H9 (cell line): ENCODE measurements around the gene PIEZO2. TPM values are rescaled to one million over a fixed set of nuclear protein-coding genes. Genes with fewer than 3 reads are reported as not detected.

ENCODE experiments used
- DNase-seq: peaks from one replicate; pipeline ENCODE4 v3.0.0-alpha.2; 2017
- H2AFZ ChIP-seq: one replicate; pipeline ENCODE4 v1.6.1; 2013; ENCODE audit warnings: mild to moderate bottlenecking, low read length, control low read depth, moderate library complexity
- H2AK5ac ChIP-seq: 2 replicates; pipeline ENCODE4 v1.6.1; 2013; ENCODE audit warnings: low read length, control low read depth, mixed read lengths; ENCODE audit not compliant: insufficient read length
- H2BK120ac ChIP-seq: one replicate; pipeline ENCODE4 v1.6.1; 2013; ENCODE audit warnings: low read depth, mild to moderate bottlenecking, low read length, control low read depth, inconsistent platforms; ENCODE audit not compliant: poor library complexity, severe bottlenecking
- H2BK12ac ChIP-seq: 2 replicates; pipeline ENCODE4 v1.6.1; 2013; ENCODE audit warnings: low read length, control low read depth, mixed read lengths, low read depth; ENCODE audit not compliant: insufficient read length
- H2BK15ac ChIP-seq: 2 replicates; pipeline ENCODE4 v1.6.1; 2013; ENCODE audit warnings: low read depth, low read length, control low read depth
- H2BK20ac ChIP-seq: one replicate; pipeline ENCODE4 v1.6.1; 2013; ENCODE audit warnings: low read depth, mild to moderate bottlenecking, low read length, control low read depth, inconsistent platforms; ENCODE audit not compliant: poor library complexity, severe bottlenecking
- H2BK5ac ChIP-seq: 2 replicates; pipeline ENCODE4 v1.6.1; 2013; ENCODE audit warnings: low read length, control low read depth, mixed read lengths; ENCODE audit not compliant: insufficient read length
- H3K14ac ChIP-seq: 2 replicates; pipeline ENCODE4 v1.6.1; 2013; ENCODE audit warnings: low read length, control low read depth; ENCODE audit not compliant: insufficient read depth
- H3K18ac ChIP-seq: 2 replicates; pipeline ENCODE4 v1.6.1; 2013; ENCODE audit warnings: low read depth, mild to moderate bottlenecking, mixed read lengths, low read length, control low read depth; ENCODE audit not compliant: insufficient read length
- H3K23ac ChIP-seq: 2 replicates; pipeline ENCODE4 v1.6.1; 2013; ENCODE audit warnings: low read length, control low read depth, mixed read lengths, low read depth; ENCODE audit not compliant: insufficient read length
- H3K23me2 ChIP-seq: 2 replicates; pipeline ENCODE4 v1.6.1; 2013; ENCODE audit warnings: low read depth, mild to moderate bottlenecking, mixed read lengths, low read length, control low read depth; ENCODE audit not compliant: insufficient read length, poor library complexity, severe bottlenecking
- H3K27ac ChIP-seq: 2 replicates; pipeline ENCODE4 v1.5.1; 2013; ENCODE audit warnings: low read length, control low read depth, mixed read lengths, low read depth; ENCODE audit not compliant: insufficient read length
- H3K27me3 ChIP-seq: 2 replicates; pipeline ENCODE4 v1.6.1; 2013; ENCODE audit warnings: low read length, control low read depth, inconsistent platforms; ENCODE audit not compliant: insufficient read depth
- H3K4ac ChIP-seq: 2 replicates; pipeline ENCODE4 v1.6.1; 2013; ENCODE audit warnings: low read depth, mild to moderate bottlenecking, control low read depth, inconsistent platforms, low read length, moderate library complexity
- H3K4me1 ChIP-seq: 2 replicates; pipeline ENCODE4 v1.6.1; 2013; ENCODE audit warnings: low read length, control low read depth, inconsistent platforms; ENCODE audit not compliant: insufficient read depth
- H3K4me2 ChIP-seq: 2 replicates; pipeline ENCODE4 v1.6.1; 2013; ENCODE audit warnings: low read length, control low read depth, mixed read lengths; ENCODE audit not compliant: insufficient read length, insufficient read depth
- H3K56ac ChIP-seq: 2 replicates; pipeline ENCODE4 v1.6.1; 2013; ENCODE audit warnings: low read depth, mild to moderate bottlenecking, mixed read lengths, low read length, control low read depth; ENCODE audit not compliant: insufficient read length
- H3K79me1 ChIP-seq: 2 replicates; pipeline ENCODE4 v1.6.1; 2013; ENCODE audit warnings: low read depth, mild to moderate bottlenecking, moderate library complexity, low read length, control low read depth, inconsistent platforms; ENCODE audit not compliant: insufficient read depth, poor library complexity, severe bottlenecking
- H3K79me2 ChIP-seq: 2 replicates; pipeline ENCODE4 v1.6.1; 2013; ENCODE audit warnings: low read length, control low read depth, inconsistent platforms; ENCODE audit not compliant: insufficient read depth
- H3K9ac ChIP-seq: 2 replicates; pipeline ENCODE4 v1.6.1; 2013; ENCODE audit warnings: low read length, control low read depth, mixed read lengths; ENCODE audit not compliant: insufficient read length; ENCODE audit errors: extremely low read depth
- H3K9me3 ChIP-seq: one replicate; pipeline ENCODE4 v1.6.1; 2013; ENCODE audit warnings: low read depth, low read length, inconsistent platforms; ENCODE audit not compliant: control insufficient read depth
- H3T11ph ChIP-seq: one replicate; pipeline ENCODE4 v1.6.1; 2013; ENCODE audit warnings: mild to moderate bottlenecking, low read length, control low read depth, inconsistent platforms
- H4K20me1 ChIP-seq: one replicate; pipeline ENCODE4 v1.6.1; 2013; ENCODE audit not compliant: control insufficient read depth, insufficient read length, insufficient read depth
- H4K5ac ChIP-seq: 2 replicates; pipeline ENCODE4 v1.6.1; 2013; ENCODE audit warnings: low read depth, mild to moderate bottlenecking, mixed read lengths, low read length, control low read depth; ENCODE audit not compliant: insufficient read length
- H4K8ac ChIP-seq: replicated peaks from 2 replicates; pipeline ENCODE4 v1.6.1; 2013; ENCODE audit warnings: low read length, control low read depth, mixed read lengths, low read depth; ENCODE audit not compliant: insufficient read length
- H4K91ac ChIP-seq: 2 replicates; pipeline ENCODE4 v1.6.1; 2013; ENCODE audit warnings: low read depth, mild to moderate bottlenecking, moderate library complexity, mixed read lengths, low read length, control low read depth; ENCODE audit not compliant: insufficient read length
- H3K27ac Mint-ChIP-seq, 3 experiments: 2 replicates in 2 of 3; 3 replicates in 1 of 3; pipeline ENCODE4 v1.8.0; 2020 to 2021; ENCODE audit warnings: mixed read lengths in 3 of 3, mild to moderate bottlenecking in 1 of 3, moderate library complexity in 1 of 3
- H3K27me3 Mint-ChIP-seq: 2 replicates; pipeline ENCODE4 v1.8.0; 2021; ENCODE audit warnings: low read depth, mild to moderate bottlenecking, moderate library complexity, mixed read lengths
- H3K36me3 Mint-ChIP-seq, 3 experiments: 2 replicates in 2 of 3; 3 replicates in 1 of 3; pipeline ENCODE4 v1.8.0; 2020 to 2021; ENCODE audit warnings: low read depth in 3 of 3, mixed read lengths in 3 of 3; ENCODE audit not compliant: insufficient read depth in 1 of 3
- H3K4me1 Mint-ChIP-seq, 2 experiments: 2 replicates each; pipeline ENCODE4 v1.8.0; 2020; ENCODE audit warnings: mixed read lengths in 2 of 2
- H3K4me3 Mint-ChIP-seq, 2 experiments: 2 replicates in 1 of 2; 3 replicates in 1 of 2; pipeline ENCODE4 v1.8.0; 2020 to 2021; ENCODE audit warnings: mild to moderate bottlenecking in 2 of 2, mixed read lengths in 2 of 2, moderate library complexity in 1 of 2
- H3K9me3 Mint-ChIP-seq, 2 experiments: 2 replicates in 1 of 2; 3 replicates in 1 of 2; pipeline ENCODE4 v1.8.0; 2020; ENCODE audit warnings: mild to moderate bottlenecking in 2 of 2, mixed read lengths in 2 of 2, moderate library complexity in 1 of 2
- WGBS: extraction: QIAGEN DNeasy Blood & Tissue Kit; methylation state at CpG from one replicate; pipeline ENCODE4 v1.1.7; 2013; ENCODE audit warnings: missing lambda C conversion rate, low lambda C conversion rate, mixed read lengths; ENCODE audit not compliant: insufficient read length; ENCODE audit errors: extremely low coverage; 5-methylcytosine and 5-hydroxymethylcytosine counted together
- total RNA-seq: library from RNA; stranded (reverse); gene quantifications from 2 replicates; pipeline ENCODE4 v1.2.1, GENCODE V29; 2021
- TF ChIP-seq, protein P1 (sequence below): fragments of 200-600 bp; sonication (generic); conservative IDR thresholded peaks from 3 replicates; pipeline ENCODE4 v1.8.0; 2021; ENCODE audit warnings: antibody characterized with exemption, mild to moderate bottlenecking

Gene PIEZO2
- total RNA-seq, 1 experiment from 2014 or later, result 3.9 TPM

- Histone ChIP-seq H3K27ac (no peak overlapping the region), H3K79me1 (no peaks in the 10 kb centered on the region), H2BK5ac (no peak overlapping the region), H3K79me2 (no peaks in the 10 kb centered on the region), H3K4me2 (no peak overlapping the region), H3K56ac (no peak overlapping the region), H3T11ph (no peak overlapping the region), H2BK120ac (no peak overlapping the region), H2BK15ac (no peak overlapping the region), H3K23me2 (no peaks in the 10 kb centered on the region), H4K5ac (no peak overlapping the region), H3K9me3 (no peaks in the 10 kb centered on the region), H3K4me1 (no peaks in the 10 kb centered on the region), H3K23ac (no peak overlapping the region), H2AK5ac (no peak overlapping the region), H3K14ac (no peak overlapping the region), H4K20me1 (no peaks in the 10 kb centered on the region), H2AFZ (no peak overlapping the region), H3K27me3 (no peaks in the 10 kb centered on the region), H2BK12ac (no peak overlapping the region), H3K4ac (no peak overlapping the region), H2BK20ac (no peak overlapping the region), H4K91ac (no peak overlapping the region), H3K9ac (no peak overlapping the region), H3K18ac (no peak overlapping the region), H4K8ac (no peak overlapping the region)
- Mint-ChIP-seq H3K9me3 (no peaks in the 10 kb centered on the region; a peak in 1 of 5 replicates), H3K4me1 (peaks cover 4 to 7% of the 10 kb centered on the region in 2 experiments; a peak in 2 of 4 replicates), H3K36me3 (peaks cover 0 to 4% (median 3%) of the 10 kb centered on the region in 3 experiments; a peak in 2 of 7 replicates), H3K4me3 (no peak overlapping the region), H3K27ac (peak overlapping the region in 1 of 3 experiments; percentile 57; a peak in 2 of 7 replicates), H3K27me3 (no peaks in the 10 kb centered on the region)
- DNase-seq, result no peak
- no CpG with 5 or more reads among the region's 5 CpGs for whole genome bisulfite sequencing
- TF ChIP-seq, protein P1, sequence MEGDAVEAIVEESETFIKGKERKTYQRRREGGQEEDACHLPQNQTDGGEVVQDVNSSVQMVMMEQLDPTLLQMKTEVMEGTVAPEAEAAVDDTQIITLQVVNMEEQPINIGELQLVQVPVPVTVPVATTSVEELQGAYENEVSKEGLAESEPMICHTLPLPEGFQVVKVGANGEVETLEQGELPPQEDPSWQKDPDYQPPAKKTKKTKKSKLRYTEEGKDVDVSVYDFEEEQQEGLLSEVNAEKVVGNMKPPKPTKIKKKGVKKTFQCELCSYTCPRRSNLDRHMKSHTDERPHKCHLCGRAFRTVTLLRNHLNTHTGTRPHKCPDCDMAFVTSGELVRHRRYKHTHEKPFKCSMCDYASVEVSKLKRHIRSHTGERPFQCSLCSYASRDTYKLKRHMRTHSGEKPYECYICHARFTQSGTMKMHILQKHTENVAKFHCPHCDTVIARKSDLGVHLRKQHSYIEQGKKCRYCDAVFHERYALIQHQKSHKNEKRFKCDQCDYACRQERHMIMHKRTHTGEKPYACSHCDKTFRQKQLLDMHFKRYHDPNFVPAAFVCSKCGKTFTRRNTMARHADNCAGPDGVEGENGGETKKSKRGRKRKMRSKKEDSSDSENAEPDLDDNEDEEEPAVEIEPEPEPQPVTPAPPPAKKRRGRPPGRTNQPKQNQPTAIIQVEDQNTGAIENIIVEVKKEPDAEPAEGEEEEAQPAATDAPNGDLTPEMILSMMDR, result no peak
These were observed 101.6 kb downstream of the PIEZO2 start for GRCh38 chr18:11047817-11048216.
